ENCODE data around the gene NME3.
"Not testable (repeated sequence)": the region's sequence is repeated elsewhere in the genome, so short reads cannot be mapped to it uniquely, and the experiment has no call there.

The NME3 gene

GRCh38 chr16:1743376-1744337 lies 27.7 kb downstream of the NME3 start:
- Histone ChIP-seq H3K36me3 (ENCODE audit: insufficient read depth, insufficient read length, low read length) (peaks cover 58% of the 10 kb centered on the region), H3K4me3 (ENCODE audit: insufficient read length, low read depth) (no peak overlapping the region), H3K4me1 (ENCODE audit: insufficient read depth, insufficient read length) (peaks cover 29% of the 10 kb centered on the region), H3K27me3 (ENCODE audit: insufficient read depth, insufficient read length) (no peaks in the 10 kb centered on the region), H3K9ac (ENCODE audit: insufficient read length, low read depth) (peak overlapping the region; percentile 36), H3K9me3 (ENCODE audit: insufficient read depth, low read length) (peaks cover 11% of the 10 kb centered on the region)
- TF ChIP-seq ZNF274 (IDR thresholded peaks at IDR 0.05; ENCODE audit: low read depth, low read length) (no peak), SUZ12 (IDR thresholded peaks at IDR 0.05; ENCODE audit: extremely low read depth, insufficient read depth, insufficient read length) (no peak), YY1 (IDR thresholded peaks at IDR 0.05; ENCODE audit: insufficient read depth, insufficient read length) (no peak)
- DNase-seq (ENCODE audit: low read depth, low spot score) = no peak

GRCh38 chr16:1741553-1742165 lies 29.7 kb downstream of the NME3 start:
- no peak for TF ChIP-seq SUZ12 (IDR thresholded peaks at IDR 0.05; ENCODE audit: extremely low read depth, insufficient read depth, insufficient read length)
- no peak for TF ChIP-seq YY1 (IDR thresholded peaks at IDR 0.05; ENCODE audit: insufficient read depth, insufficient read length)
- TF ChIP-seq ZNF274 (IDR thresholded peaks at IDR 0.05; ENCODE audit: low read depth, low read length) = no peak
- no peak overlapping the region for H3K9ac ChIP-seq (ENCODE audit: insufficient read length, low read depth)
- no peak overlapping the region for H3K4me3 ChIP-seq (ENCODE audit: insufficient read length, low read depth)
- no peaks in the 10 kb centered on the region for H3K27me3 ChIP-seq (ENCODE audit: insufficient read depth, insufficient read length)
- H3K9me3 ChIP-seq (ENCODE audit: insufficient read depth, low read length) = peaks cover 31% of the 10 kb centered on the region
- peaks cover 19% of the 10 kb centered on the region for H3K4me1 ChIP-seq (ENCODE audit: insufficient read depth, insufficient read length)
- no peak for DNase-seq (ENCODE audit: low read depth, low spot score)
- H3K36me3 ChIP-seq (ENCODE audit: insufficient read depth, insufficient read length, low read length) = peaks cover 42% of the 10 kb centered on the region

GRCh38 chr16:1740781-1741490 lies 30.4 kb downstream of the NME3 start:
- H3K4me3 ChIP-seq (ENCODE audit: insufficient read length, low read depth) = no peak overlapping the region
- no peak for DNase-seq (ENCODE audit: low read depth, low spot score)
- H3K36me3 ChIP-seq (ENCODE audit: insufficient read depth, insufficient read length, low read length) = peaks cover 43% of the 10 kb centered on the region
- no peaks in the 10 kb centered on the region for H3K27me3 ChIP-seq (ENCODE audit: insufficient read depth, insufficient read length)
- peaks cover 39% of the 10 kb centered on the region for H3K9me3 ChIP-seq (ENCODE audit: insufficient read depth, low read length)
- H3K9ac ChIP-seq (ENCODE audit: insufficient read length, low read depth) = no peak overlapping the region
- TF ChIP-seq ZNF274 (IDR thresholded peaks at IDR 0.05; ENCODE audit: low read depth, low read length) (no peak), YY1 (IDR thresholded peaks at IDR 0.05; ENCODE audit: insufficient read depth, insufficient read length) (no peak), SUZ12 (IDR thresholded peaks at IDR 0.05; ENCODE audit: extremely low read depth, insufficient read depth, insufficient read length) (no peak)
- peaks cover 14% of the 10 kb centered on the region for H3K4me1 ChIP-seq (ENCODE audit: insufficient read depth, insufficient read length)

GRCh38 chr16:1740234-1740633 lies 31.1 kb downstream of the NME3 start:
- Histone ChIP-seq H3K9me3 (ENCODE audit: insufficient read depth, low read length) (peaks cover 46% of the 10 kb centered on the region), H3K4me3 (ENCODE audit: insufficient read length, low read depth) (no peak overlapping the region), H3K9ac (ENCODE audit: insufficient read length, low read depth) (no peak overlapping the region), H3K27me3 (ENCODE audit: insufficient read depth, insufficient read length) (no peaks in the 10 kb centered on the region), H3K36me3 (ENCODE audit: insufficient read depth, insufficient read length, low read length) (peaks cover 45% of the 10 kb centered on the region), H3K4me1 (ENCODE audit: insufficient read depth, insufficient read length) (peaks cover 7% of the 10 kb centered on the region)
- TF ChIP-seq SUZ12 (IDR thresholded peaks at IDR 0.05; ENCODE audit: extremely low read depth, insufficient read depth, insufficient read length) (no peak), YY1 (IDR thresholded peaks at IDR 0.05; ENCODE audit: insufficient read depth, insufficient read length) (no peak), ZNF274 (IDR thresholded peaks at IDR 0.05; ENCODE audit: low read depth, low read length) (no peak)
- DNase-seq (ENCODE audit: low read depth, low spot score) = no peak

GRCh38 chr16:1734816-1735215 lies 36.5 kb downstream of the NME3 start:
- no peak overlapping the region for H3K4me3 ChIP-seq (ENCODE audit: insufficient read length, low read depth)
- H3K4me1 ChIP-seq (ENCODE audit: insufficient read depth, insufficient read length) = no peaks in the 10 kb centered on the region
- peaks cover 54% of the 10 kb centered on the region for H3K36me3 ChIP-seq (ENCODE audit: insufficient read depth, insufficient read length, low read length)
- no peak overlapping the region for H3K9ac ChIP-seq (ENCODE audit: insufficient read length, low read depth)
- TF ChIP-seq YY1 (IDR thresholded peaks at IDR 0.05; ENCODE audit: insufficient read depth, insufficient read length) (no peak), ZNF274 (IDR thresholded peaks at IDR 0.05; ENCODE audit: low read depth, low read length) (no peak), SUZ12 (IDR thresholded peaks at IDR 0.05; ENCODE audit: extremely low read depth, insufficient read depth, insufficient read length) (no peak)
- H3K27me3 ChIP-seq (ENCODE audit: insufficient read depth, insufficient read length) = no peaks in the 10 kb centered on the region
- DNase-seq (ENCODE audit: low read depth, low spot score) = no peak
- H3K9me3 ChIP-seq (ENCODE audit: insufficient read depth, low read length) = peaks cover 48% of the 10 kb centered on the region

GRCh38 chr16:1734123-1734522 lies 37.2 kb downstream of the NME3 start:
- Histone ChIP-seq H3K9me3 (ENCODE audit: insufficient read depth, low read length) (peaks cover 42% of the 10 kb centered on the region), H3K4me3 (ENCODE audit: insufficient read length, low read depth) (no peak overlapping the region), H3K4me1 (ENCODE audit: insufficient read depth, insufficient read length) (no peaks in the 10 kb centered on the region), H3K36me3 (ENCODE audit: insufficient read depth, insufficient read length, low read length) (peaks cover 57% of the 10 kb centered on the region), H3K9ac (ENCODE audit: insufficient read length, low read depth) (no peak overlapping the region), H3K27me3 (ENCODE audit: insufficient read depth, insufficient read length) (no peaks in the 10 kb centered on the region)
- no peak for DNase-seq (ENCODE audit: low read depth, low spot score)
- TF ChIP-seq ZNF274 (IDR thresholded peaks at IDR 0.05; ENCODE audit: low read depth, low read length) = no peak
- no peak for TF ChIP-seq SUZ12 (IDR thresholded peaks at IDR 0.05; ENCODE audit: extremely low read depth, insufficient read depth, insufficient read length)
- no peak for TF ChIP-seq YY1 (IDR thresholded peaks at IDR 0.05; ENCODE audit: insufficient read depth, insufficient read length)

- not testable (repeated sequence) for H3K4me1 ChIP-seq (ENCODE audit: insufficient read depth, insufficient read length); H3K4me3 ChIP-seq (ENCODE audit: insufficient read length, low read depth); H3K9ac ChIP-seq (ENCODE audit: insufficient read length, low read depth); DNase-seq (ENCODE audit: low read depth, low spot score); H3K27me3 ChIP-seq (ENCODE audit: insufficient read depth, insufficient read length)
- Histone ChIP-seq H3K36me3 (ENCODE audit: insufficient read depth, insufficient read length, low read length) (peaks cover 72% of the 10 kb centered on the region), H3K9me3 (ENCODE audit: insufficient read depth, low read length) (peaks cover 26% of the 10 kb centered on the region)
Observed at GRCh38 chr16:1732551-1732987, 38.8 kb downstream of the NME3 start.

Data from NT2/D1 (cell line).